GM21576 (cell line): ENCODE data around the gene CLDN18.

Experiments
- ATAC-seq: cut with Tn5 transposase; IDR thresholded peaks from one replicate; pipeline ENCODE4 v1.9.1; 2021; ENCODE audit warnings: mild to moderate bottlenecking, moderate library complexity; ENCODE audit not compliant: unreplicated experiment

CLDN18 gene

DNA sequence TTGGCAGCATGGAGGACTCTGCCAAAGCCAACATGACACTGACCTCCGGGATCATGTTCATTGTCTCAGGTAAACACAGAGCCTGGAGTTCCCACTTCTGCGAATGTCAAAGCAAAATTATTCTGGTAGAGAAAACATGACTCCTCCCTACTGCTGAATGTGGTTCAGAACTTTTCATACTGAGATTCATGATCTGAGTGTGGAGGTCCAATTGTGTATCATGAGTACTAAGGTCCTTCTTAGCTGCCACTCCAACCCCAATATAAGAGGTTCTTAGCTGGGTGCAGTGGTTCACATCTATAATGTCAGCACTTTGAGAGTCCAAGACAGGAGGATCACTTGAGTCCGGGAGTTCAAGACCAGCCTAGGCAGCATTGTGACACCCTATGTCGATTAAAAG is 13.8 kb downstream of the CLDN18 start:
- no peak for ATAC-seq

- ATAC-seq = no peak
Observed at GRCh38 chr3:138025553-138025952, 15.6 kb downstream of the CLDN18 start.

DNA sequence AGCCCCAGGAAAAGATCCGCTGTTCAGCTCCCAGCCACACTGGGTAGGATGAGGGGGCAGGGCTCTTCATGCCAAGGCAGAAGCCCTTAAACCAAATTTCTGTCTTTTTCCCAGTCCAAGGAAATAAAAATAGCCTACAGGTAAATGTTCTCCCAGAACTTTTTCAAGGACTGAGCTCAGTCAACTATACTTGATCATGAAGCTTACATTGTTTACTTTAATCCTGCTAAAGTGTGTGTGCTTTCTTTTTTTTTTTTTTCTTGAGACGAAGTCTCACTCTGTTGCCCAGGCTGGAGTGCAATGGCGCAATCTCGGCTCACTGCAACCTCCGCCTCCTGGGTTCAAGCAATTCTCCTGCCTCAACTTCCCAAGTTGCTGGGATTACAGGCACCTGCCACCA is 17.9 kb downstream of the CLDN18 start:
- ATAC-seq = no peak

GRCh38 chr3:138030734-138031280 is 20.8 kb downstream of the CLDN18 start:
- ATAC-seq = no peak

GRCh38 chr3:138031536-138031935 is 21.6 kb downstream of the CLDN18 start:
- ATAC-seq = no peak

- ATAC-seq = no peak
Observed at GRCh38 chr3:138032567-138032966, 22.6 kb downstream of the CLDN18 start.

DNA sequence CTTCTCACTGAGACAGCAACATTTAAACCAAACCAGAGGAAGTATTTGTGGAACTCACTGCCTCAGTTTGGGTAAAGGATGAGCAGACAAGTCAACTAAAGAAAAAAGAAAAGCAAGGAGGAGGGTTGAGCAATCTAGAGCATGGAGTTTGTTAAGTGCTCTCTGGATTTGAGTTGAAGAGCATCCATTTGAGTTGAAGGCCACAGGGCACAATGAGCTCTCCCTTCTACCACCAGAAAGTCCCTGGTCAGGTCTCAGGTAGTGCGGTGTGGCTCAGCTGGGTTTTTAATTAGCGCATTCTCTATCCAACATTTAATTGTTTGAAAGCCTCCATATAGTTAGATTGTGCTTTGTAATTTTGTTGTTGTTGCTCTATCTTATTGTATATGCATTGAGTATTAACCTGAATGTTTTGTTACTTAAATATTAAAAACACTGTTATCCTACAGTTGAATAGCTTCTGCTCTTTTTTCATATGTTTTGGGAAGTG is 23.3 kb downstream of the CLDN18 start:
- ATAC-seq = no peak

DNA sequence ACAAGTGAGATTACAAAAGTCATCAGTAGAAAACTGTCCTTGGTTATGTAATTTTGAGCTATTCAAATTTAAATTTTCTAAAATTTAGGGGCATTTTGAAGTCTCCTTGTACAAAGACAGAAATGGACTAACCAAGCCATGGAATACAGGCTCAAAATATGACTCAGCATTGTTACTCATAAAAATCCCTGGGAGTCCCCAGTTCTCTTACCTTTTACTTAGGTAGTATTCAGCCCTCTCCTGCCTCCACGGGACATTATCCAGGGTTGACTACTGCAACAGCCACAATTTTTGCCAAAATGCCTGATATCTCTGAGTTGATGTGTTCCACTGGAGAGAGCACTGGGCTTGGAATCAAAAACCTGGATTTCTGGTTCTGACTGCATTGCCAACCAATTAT is 25.0 kb downstream of the CLDN18 start:
- no peak for ATAC-seq

GRCh38 chr3:138036572-138036971 is 26.6 kb downstream of the CLDN18 start:
- peak; percentile 51 for ATAC-seq

- no peak for ATAC-seq
Observed at GRCh38 chr3:138038725-138039462, 28.9 kb downstream of the CLDN18 start.

DNA sequence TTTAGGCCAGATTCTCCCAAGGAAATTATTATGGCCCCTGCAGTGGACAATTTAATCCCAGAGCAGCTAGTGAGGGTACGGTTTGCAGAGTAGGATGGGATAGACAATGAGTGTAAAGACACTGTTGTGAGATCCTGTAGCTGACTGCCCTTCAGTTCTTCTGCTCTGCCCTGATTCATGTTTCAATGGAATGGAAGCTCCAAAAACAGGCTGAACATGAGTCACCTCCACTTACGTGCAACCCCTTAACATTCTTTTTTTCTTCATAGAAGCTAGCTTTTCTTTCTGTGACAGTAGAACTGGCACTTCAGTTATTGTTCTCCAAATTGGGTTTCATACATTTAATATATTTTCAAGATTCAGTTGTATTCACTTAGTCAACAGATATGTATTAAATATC is 32.1 kb downstream of the CLDN18 start:
- no peak for ATAC-seq

DNA sequence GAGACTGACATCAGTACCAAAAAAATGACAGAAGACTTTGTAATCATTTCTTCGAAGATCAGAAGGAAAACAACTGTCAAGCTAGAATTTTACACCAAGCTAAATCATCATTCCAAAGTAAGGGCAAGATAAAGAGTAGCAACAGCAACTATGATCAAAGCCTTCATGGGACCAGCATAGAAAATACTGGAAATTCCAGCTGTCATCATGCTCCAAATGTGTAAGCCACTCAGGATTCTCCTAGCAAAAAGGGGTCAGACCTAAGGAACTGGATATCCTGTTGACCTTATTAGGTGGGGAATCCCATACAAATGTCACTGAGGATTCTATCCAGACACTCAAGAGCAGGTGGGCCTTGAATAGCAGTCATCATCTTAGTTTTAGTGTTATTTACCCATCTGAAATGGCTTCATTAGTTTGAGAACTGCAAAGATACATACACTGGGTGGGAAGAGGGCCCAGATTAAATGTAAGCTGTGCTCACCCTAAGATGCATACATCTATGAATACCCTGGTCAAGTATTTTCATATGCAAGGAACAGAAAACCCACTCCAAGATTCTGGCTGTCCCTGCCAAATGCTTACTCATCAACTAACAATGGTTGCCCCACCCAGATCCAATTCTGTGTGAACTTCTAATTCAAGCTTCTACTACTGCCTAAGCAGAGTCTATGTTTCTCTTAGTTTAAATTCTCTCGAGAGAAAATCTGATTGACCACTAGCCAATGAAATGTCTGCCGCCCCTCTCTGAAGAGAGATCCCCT is 33.5 kb downstream of the CLDN18 start:
- no peak for ATAC-seq

DNA sequence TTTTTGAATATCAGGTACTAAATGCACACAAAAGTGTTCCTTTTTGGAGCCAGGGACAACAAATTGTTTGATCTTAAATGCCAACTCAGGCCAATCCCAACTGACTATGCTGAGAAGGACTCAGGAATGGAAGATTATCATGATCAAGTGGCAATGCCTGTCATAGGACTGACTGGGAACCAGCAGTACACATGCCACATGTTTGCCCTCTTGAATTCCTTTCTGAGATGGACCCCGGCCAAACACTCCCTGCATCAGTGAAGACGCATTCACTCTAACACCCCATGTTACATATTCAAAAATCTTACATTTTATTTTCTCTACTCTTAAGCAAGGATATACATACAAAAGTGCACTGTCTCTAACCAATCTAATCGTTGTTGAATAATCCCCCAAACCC is 36.1 kb downstream of the CLDN18 start:
- no peak for ATAC-seq

- peak; percentile 47 for ATAC-seq
Observed at GRCh38 chr3:138046955-138047354, 37.0 kb downstream of the CLDN18 start.

DNA sequence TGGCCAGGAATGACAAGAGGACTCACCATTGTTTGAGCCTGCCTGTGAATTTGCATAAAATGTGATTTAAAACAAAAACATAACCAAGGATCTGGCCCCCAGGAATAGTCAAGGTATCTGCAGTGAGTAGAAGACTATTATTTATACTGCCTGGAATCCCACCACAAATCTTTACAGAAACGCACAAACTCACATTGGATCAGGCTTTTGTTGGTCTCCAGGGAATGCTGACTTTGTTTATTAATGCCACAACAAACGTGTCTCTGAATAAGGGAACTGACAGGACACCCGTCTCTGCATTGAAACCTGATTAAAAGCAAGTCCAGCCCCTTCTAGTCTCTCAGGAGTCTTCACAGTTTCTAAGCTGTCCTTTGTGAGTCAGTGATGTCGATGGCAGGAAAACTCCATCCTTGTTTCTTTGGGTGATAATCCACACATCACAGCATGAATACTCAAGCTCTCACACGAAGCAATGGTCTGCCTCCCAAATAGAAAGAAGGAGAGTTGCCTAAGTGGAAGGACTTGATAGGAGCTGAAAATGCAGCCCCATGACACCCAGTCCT is 37.7 kb downstream of the CLDN18 start:
- ATAC-seq = no peak

GRCh38 chr3:138049157-138049919 is 39.4 kb downstream of the CLDN18 start:
- no peak for ATAC-seq

DNA sequence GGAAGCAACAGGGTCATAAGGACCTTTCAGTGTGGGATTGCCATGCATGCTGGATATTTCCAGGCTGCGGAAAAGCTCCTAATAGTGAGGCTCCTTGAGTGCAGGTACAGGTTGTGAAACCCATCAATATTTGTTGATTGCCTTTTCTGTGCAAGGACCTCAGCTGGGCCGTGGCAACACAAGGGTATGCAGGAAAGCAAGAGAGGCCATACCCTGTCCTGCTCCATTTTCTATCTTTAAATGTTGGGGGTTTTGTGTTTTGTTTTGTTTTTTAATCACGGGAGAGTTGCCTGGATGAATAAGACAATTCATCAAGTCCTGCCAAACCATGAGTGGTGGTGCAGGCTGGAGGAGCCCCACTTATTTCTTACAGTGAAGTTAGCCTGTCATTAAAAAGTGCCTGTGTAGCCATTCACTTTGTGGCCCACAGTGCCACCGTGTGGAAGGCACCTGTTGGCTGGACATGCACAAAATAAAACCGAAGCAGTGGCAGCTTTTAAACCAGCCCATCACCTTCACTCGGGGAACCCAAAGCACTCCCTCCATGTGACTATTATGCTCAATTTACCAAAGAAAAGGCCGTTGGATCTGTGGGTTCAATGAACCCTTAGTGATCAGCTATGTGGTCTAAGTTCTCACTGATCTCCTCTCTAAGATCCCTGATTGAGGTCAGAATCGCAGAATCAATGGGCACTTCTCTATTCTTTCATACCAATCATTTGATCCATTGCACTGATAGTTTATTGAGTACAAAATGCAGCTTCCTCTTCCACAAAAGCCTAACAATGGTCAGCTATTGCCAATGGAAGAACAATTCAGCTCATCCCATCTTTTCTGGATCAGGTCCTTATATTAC is 42.2 kb downstream of the CLDN18 start:
- peak; percentile 62 for ATAC-seq

DNA sequence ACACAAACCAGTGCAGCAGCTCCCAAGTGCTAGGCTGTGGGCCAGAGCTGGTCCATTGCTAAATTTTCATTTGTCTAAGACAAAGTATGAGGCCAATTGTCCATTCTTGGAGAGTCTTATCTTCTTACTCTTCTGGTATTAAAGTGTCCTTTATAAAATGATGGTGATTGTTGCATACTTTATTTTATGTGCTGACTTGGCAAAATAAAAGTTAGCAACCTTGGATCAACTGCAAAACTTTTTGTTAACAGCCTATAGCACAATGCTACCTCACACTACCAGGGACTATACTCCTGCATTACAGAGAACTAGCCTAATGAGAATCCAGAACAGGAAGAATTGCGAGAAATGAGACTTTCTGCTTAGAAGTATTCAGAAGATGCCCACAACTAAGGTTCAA is 44.1 kb downstream of the CLDN18 start:
- no peak for ATAC-seq

DNA sequence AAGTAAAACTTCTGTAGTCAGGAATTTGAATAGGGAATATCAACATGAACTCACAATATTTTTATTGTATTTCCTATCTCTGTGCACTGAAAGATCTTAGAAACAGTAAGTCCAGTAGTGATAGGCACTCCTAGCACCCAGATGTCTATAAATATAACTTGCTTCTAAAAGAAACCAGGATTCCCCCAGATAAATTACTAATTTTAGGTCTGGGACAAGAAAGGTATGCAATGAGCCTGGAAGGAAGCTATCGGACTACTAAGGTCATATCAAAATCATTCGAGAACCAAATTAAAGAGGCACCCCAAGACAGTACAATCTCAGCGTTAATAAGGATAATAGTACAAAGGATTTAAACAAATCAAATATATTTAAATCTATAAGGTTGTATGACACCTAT is 47.4 kb downstream of the CLDN18 start:
- no peak for ATAC-seq

DNA sequence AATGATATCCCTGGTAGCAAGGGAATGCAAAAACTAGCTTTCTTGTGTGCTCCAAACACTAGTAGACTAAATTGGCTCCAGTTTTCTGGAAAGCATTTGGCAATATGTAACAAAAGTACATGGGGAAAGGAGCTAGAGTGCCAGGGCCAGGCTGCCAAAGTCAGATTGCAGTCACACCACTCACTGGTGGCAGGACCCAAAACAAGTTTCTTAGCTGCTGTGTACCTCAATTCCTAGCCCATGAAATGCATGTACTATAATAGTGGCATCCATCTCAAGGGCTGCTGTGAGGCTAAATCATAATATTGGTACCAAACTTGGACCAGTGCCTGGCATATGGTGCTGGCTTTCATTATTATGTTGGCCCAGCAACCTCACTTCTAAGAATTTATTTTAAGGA is 49.3 kb downstream of the CLDN18 start:
- no peak for ATAC-seq
